Fibroblast of the conjunctiva (primary cell): ENCODE measurements around the gene ARCN1.

Experiments used
- DNase-seq: peaks from one replicate; pipeline ENCODE4 v3.0.0-alpha.2; 2010; ENCODE audit warnings: low read depth

The ARCN1 gene

DNA sequence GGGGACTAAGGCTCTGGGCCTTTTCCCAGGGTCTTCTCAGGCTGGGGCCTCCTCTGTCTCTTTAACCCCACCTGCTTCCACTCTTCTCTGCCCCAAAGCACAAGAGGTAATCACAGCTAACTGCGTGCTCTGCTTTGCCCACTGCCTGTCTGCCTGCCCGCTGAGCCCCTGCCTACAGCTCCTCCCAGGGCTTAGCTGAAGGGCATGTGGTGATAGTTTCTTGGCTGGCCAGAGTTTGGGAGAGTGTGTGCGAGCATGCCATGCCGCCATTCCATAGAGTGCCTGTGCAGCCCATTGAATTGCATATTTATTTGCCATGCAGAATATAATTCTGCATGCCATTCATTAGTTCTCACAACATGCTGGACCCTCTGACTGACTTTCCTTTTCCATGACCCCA, 67.7 kb downstream of the ARCN1 start:
- no peak for DNase-seq

DNA sequence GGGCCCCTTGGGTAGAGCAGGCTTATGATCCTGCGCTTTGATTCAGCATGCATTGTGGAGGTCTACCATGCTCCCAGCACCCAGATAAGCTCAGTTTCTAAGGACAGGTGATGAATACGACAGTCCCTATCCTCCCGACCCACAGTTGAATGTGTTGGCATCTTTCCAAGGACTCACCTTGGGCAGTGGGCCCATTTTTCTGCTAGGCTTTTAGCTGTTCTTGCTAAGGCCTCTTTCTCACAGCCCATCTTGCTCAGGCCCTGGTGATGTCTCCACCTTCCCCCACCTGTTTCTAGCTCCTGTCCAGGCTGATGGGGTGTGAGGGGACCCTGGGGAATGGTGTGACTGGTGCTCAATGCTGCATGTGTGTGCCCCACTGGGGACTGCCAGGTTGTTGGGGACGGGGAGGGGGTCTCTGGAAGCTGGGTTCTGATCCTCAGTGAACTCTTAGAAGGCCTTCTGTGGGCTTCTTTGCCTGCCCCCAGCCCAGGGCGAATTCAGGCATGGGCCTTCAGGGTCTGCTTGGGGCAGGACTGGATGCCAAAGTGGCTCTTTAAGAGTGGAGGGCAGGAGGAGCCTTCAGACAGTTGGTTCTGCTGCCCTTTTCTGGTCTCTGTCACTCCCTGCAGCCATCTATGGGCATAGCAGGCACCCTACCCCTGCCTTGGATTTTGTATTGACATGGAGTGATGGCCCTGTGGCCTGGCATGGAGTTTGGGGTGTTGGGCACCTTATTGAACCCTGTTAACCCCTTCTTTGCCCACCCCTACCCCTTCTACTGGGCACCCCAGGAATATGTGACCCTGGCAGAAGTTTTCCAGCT, 68.3 kb downstream of the ARCN1 start:
- no peak for DNase-seq

- no peak for DNase-seq
Observed at GRCh38 chr11:118641397-118642019, 69.3 kb downstream of the ARCN1 start.

DNA sequence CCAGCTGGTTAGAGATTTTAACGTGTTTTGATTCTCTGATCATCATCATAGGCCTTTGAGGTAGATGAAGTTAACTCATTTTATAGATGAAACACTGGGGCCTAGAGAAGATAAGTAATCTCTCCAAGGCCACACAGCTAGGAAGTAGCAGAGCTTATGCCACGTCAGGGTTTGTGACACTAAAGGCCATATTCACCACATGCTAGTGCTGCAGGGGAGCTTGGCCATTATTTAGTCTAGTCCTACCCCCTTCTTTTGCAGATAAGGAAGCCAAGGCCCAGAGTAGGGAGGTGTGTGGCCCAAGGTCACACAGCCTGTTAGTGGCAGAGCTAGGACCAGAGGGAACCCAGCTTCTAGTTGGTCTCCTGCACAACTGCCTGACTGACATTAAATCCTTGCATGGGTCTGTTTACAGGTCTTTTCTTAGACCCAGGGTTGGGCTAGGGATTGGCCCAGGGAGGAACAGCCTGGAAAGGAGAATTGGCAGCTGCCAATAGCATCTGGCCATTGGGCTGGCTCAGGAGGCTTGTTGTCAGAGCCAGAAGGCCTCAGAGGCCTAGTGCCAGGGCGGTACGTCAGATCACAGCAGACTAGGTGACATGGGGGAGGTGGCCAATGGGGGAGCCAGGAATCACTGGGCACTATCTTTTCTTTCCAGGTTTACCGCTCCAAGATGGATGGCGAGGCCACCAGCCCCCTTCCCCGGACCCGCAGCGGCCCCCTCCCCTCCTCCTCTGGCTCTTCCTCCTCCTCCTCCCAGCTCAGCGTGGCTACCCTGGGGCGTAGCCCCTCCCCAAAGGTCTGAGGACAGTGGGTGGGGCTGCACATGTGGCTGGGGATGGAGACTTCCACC, 71.2 kb downstream of the ARCN1 start:
- no peak for DNase-seq

- no peak for DNase-seq
Observed at GRCh38 chr11:118643995-118644345, 71.8 kb downstream of the ARCN1 start.

DNA sequence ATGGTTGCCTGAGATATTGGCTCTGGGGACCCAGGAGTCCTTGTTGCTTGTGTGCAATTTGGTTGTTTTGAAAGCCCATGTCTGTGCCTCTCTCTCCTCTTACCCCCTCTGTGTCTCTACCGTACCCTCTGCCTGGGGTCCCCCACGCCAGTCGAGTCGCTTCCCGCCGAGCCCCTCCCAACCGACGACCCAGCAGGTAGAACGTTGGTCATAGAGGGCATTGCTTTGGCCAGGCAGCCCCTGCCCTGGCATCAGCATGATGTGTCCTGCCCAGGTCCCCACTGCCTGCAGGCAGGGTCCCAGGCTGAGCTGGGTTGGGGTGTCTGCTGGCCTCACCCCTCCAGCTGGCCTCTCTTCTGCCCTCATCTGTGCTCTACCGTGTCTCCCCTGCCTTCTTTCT, 72.3 kb downstream of the ARCN1 start:
- DNase-seq: no peak

GRCh38 chr11:118645066-118645715, 73.0 kb downstream of the ARCN1 start:
- DNase-seq: no peak

DNA sequence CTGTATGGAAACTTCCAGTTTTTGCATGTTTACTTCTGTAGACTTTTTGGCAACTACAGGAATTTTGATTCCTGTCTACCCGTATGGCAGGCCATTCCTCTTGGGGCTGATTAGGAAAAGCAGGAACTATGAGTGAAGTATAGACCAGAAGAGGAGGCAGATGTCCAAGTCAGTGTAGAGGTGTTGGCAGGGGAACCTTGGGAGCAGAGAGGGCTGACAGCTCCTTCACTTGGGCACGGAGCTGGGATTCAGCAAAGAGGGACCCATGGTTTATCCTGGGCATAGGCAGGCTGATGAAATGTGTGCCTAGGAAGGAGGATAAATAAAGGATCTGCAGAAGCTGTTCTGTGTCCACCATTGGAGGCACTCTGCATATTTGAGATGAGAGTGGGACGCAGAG, 74.2 kb downstream of the ARCN1 start:
- no peak for DNase-seq

GRCh38 chr11:118648291-118648690, 76.1 kb downstream of the ARCN1 start:
- no peak for DNase-seq

DNA sequence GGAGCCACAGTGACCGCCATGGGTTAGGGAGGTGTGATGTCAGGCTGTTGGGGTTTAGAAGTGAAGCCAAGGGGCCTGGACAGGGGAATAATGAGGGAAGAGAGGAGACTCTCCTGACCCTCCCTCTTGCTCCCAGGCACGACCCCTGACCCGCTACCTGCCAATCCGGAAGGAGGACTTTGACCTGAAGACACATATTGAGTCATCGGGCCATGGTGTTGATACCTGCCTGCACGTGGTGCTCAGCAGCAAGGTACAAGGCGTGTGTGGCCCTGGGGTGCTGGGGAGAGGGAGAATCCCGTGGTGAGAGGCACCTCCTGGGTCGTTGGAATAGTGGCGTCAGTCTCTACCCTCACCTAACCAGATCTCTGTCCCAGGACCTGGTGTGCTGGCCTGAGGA, 77.7 kb downstream of the ARCN1 start:
- no peak for DNase-seq

DNA sequence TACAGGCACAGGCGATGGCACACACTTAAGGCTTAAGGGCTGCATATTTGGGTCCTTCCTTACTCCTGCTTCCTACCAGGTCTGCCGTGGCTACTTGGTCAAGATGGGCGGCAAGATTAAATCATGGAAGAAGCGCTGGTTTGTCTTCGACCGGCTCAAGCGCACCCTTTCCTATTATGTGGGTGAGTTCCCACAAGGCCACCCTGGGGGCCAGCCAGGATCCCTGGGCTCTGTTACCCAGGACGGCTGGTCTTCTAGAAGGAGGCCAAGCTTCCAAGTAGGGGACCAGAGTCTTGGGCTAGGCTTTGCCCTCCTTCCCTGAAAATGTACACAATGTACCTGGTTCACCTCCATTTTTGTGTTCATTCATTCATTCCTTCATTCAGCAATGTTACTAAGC, 78.2 kb downstream of the ARCN1 start:
- DNase-seq: no peak

GRCh38 chr11:118651820-118652219, 79.6 kb downstream of the ARCN1 start:
- DNase-seq: no peak
